ENCODE results near the gene THUMPD2.

DNA sequence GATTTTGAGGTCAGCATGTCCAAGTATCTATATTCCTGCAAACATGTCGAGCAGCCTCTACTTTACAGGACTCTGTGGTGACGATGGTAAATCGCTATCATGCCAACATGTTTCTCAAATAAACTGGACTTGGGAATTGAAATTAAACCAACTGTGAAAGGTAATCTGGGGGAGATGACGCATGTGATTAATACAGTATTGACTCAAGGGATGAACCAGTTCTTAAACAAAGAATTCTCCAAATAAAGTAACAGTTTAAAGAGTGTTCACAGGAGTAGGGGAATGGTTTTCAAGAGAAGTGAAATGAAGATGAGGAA, 54.3 kb downstream of the THUMPD2 start:
- TF ChIP-seq, protein P1, sequence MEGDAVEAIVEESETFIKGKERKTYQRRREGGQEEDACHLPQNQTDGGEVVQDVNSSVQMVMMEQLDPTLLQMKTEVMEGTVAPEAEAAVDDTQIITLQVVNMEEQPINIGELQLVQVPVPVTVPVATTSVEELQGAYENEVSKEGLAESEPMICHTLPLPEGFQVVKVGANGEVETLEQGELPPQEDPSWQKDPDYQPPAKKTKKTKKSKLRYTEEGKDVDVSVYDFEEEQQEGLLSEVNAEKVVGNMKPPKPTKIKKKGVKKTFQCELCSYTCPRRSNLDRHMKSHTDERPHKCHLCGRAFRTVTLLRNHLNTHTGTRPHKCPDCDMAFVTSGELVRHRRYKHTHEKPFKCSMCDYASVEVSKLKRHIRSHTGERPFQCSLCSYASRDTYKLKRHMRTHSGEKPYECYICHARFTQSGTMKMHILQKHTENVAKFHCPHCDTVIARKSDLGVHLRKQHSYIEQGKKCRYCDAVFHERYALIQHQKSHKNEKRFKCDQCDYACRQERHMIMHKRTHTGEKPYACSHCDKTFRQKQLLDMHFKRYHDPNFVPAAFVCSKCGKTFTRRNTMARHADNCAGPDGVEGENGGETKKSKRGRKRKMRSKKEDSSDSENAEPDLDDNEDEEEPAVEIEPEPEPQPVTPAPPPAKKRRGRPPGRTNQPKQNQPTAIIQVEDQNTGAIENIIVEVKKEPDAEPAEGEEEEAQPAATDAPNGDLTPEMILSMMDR (IDR thresholded peaks at IDR 0.05): no peak
- TF ChIP-seq POLR2A (IDR thresholded peaks at IDR 0.05) (no peak), POLR2AphosphoS5 (IDR thresholded peaks at IDR 0.05) (no peak)

Measured in breast epithelium (tissue), 3 donors.